HepG2 (cell line): ENCODE results near the gene SLC19A1.

Experiments
- CERS6 ChIP-seq: sonication (generic); formaldehyde crosslinking; IDR thresholded peaks from 2 replicates; pipeline ENCODE4 v1.5.0; 2020; ENCODE audit warnings: missing genetic modification reagents
- E2F5 ChIP-seq: sonication (generic); formaldehyde crosslinking; conservative IDR thresholded peaks from 2 replicates; pipeline ENCODE4 v1.4.0; 2020; ENCODE audit warnings: missing genetic modification reagents
- ETS1 ChIP-seq: sonication (generic); formaldehyde crosslinking; IDR thresholded peaks from 2 replicates; pipeline ENCODE4 v1.4.0; 2020; ENCODE audit warnings: missing genetic modification reagents
- IRF1 ChIP-seq: sonication (generic); formaldehyde crosslinking; IDR thresholded peaks from 2 replicates; pipeline ENCODE4 v1.4.0; 2020; ENCODE audit warnings: low read depth, mild to moderate bottlenecking, missing genetic modification reagents
- SATB2 ChIP-seq: sonication (generic); formaldehyde crosslinking; IDR thresholded peaks from 2 replicates; pipeline ENCODE4 v1.5.0; 2020; ENCODE audit warnings: missing genetic modification reagents
- ZBTB8A ChIP-seq: sonication (generic); formaldehyde crosslinking; IDR thresholded peaks from 2 replicates; pipeline ENCODE4 v1.4.0; 2020; ENCODE audit warnings: mild to moderate bottlenecking, low read depth, missing genetic modification reagents, borderline replicate concordance

GRCh38 chr21:45539796-45540600, 2.2 kb downstream of the SLC19A1 start:
- TF ChIP-seq E2F5 (CRISPR knock-in tag) (no peak), SATB2 (CRISPR knock-in tag) (no peak), ZBTB8A (no peak), IRF1 (CRISPR knock-in tag) (no peak), CERS6 (no peak), ETS1 (CRISPR knock-in tag) (no peak)
